ENCODE measurements around the gene PSMF1. TPM values are rescaled to one million over a fixed set of nuclear protein-coding genes. Genes with fewer than 3 reads are reported as not detected.

The PSMF1 gene, protein sequence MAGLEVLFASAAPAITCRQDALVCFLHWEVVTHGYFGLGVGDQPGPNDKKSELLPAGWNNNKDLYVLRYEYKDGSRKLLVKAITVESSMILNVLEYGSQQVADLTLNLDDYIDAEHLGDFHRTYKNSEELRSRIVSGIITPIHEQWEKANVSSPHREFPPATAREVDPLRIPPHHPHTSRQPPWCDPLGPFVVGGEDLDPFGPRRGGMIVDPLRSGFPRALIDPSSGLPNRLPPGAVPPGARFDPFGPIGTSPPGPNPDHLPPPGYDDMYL
- 130 TPM for total RNA-seq
- long read RNA-seq, full-length matches to known transcripts, result 168 of 202 reads
- long read RNA-seq, partial matches to known transcripts, result 11 of 202 reads
- long read RNA-seq, other reads (novel, unspliced or antisense), result 23 of 202 reads

DNA sequence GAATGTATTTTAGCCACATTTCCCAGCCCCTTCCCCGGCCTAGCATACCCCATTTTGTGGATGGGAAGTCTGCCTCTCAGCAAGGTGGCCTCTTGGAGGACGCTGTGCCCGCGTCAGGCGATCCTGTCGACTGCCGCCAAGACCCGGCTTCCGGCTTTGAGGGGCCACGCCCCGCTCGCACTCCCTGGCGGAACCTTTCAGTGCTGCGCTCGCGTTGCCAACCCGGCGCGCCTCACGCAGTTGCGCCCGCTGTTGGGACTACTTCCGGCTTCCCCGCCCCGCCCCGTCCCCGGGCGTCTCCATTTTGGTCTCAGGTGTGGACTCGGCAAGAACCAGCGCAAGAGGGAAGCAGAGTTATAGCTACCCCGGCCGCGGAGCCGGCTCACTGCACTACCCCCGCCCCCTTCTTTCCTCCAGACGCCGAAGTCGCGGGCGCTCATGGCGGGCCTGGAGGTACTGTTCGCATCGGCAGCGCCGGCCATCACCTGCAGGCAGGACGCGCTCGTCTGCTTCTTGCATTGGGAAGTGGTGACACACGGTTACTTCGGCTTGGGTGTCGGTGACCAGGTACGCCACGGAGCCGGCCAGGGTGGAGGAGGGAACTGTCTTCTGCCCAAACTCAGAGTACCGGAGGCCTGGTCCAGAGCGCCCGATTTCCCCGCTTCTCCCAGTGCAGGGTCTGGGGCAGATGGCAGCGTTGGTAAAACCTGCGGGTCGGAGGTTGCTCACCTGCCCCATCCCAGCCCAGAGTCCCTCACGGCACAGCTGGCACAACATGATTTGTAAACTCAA is at the start of gene PSMF1:
Gene PSMF1, plus strand, starts transcription at position 267 of the 792 bp plus-strand sequence. Its CDS starts 172 bp downstream, at position 439.
- ATAC-seq (peak; percentile 98), DNase-seq (peak; percentile 98)
- intact Hi-C loops (cut with micrococcal nuclease), result no loop called here

DNA sequence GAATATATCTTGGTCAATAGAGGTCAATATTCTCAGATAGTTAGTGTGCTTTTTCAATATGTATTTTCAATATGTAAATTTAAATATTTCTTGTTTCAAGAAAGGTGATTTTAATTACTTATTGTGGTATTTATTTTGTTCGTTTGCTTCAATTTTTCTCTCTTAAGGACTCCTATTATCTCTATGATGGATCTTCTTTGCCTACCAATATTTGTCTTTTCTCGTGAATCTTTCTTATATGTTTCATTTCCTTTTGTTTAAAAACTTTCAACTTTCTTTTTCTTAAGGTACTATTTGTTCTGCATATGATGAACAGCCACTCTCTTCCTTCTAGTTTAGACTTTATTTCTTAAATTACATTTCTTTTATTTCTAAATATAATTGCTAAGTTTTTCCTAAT is 46.1 kb upstream of the PSMF1 start:
- no peak for DNase-seq
- no peak for ATAC-seq
- intact Hi-C loops (cut with micrococcal nuclease), result no loop called here

DNA sequence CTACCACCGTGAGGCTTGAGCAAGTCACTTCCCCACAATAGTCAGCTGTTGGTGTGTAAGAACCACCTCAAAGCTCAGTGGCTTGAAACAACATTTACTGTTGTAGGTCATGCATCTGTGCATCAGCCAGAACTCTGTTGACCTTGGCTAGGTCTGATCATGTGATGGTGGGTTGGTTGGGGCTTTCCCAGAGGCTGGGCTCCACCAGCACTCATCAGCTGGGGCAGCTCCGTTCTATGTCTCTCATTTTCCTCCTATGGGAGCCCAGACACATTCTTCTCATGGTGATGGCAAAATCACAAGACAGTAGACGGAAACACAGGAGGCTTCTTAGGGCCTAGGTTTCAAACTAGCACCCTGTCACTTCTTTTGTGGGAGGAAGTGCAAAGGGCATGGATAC is 42.8 kb upstream of the PSMF1 start:
- ATAC-seq (no peak), DNase-seq (no peak)
- intact Hi-C loops (cut with micrococcal nuclease), result no loop called here

DNA sequence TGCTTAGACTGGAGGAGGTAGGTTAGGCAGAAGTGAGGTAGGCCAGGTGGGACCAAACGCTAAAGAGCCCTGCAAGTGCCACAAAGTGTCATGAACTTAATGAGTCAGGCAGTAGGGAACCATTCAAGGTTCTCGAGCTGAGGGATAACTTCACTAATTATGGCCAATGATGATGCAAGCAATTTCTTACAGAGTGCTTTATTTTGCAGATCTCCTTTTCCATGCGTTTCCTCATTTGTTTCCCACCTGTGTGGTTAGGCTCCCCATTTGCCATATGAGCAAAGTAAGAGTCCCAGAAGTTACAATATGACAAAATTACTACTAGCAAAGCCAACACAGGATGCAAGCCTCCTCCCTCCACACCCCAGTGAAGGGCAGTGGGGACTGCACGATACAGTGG is 36.5 kb upstream of the PSMF1 start:
- ATAC-seq, result no peak
- DNase-seq, result no peak
- intact Hi-C loops (cut with micrococcal nuclease), result no loop called here

DNA sequence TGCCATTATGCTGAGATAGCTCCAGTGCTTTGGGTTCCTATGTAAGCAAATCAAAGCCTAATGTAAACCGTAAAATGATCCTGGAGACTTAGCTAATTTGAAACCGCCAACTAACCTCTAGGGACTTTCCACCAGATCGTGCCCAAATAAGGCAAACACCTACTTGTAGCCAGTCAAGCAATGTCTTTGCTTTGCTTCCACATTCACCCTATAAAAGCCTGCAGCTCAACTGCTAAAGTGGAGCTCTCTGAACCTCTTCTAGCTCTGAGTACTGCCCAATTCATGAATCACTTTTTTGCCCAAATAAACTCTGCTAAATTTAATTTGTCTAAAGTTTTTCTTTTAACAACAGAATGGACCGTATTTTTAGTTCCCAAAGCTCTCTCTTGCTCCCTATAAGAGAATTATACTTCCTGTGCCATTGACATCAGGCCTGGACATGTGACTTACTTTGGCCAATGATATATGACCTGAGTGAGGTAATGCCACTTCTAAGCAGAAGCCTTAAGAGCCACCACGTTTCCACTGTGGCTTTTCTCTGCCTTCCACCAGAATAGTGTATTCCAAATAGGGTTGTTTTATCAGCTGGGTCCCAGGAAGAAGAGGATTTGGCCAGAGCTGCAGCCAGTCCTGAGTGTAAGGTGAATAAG is 34.8 kb upstream of the PSMF1 start:
- intact Hi-C loops (cut with micrococcal nuclease), result no loop called here
- DNase-seq, result no peak
- ATAC-seq, result no peak

DNA sequence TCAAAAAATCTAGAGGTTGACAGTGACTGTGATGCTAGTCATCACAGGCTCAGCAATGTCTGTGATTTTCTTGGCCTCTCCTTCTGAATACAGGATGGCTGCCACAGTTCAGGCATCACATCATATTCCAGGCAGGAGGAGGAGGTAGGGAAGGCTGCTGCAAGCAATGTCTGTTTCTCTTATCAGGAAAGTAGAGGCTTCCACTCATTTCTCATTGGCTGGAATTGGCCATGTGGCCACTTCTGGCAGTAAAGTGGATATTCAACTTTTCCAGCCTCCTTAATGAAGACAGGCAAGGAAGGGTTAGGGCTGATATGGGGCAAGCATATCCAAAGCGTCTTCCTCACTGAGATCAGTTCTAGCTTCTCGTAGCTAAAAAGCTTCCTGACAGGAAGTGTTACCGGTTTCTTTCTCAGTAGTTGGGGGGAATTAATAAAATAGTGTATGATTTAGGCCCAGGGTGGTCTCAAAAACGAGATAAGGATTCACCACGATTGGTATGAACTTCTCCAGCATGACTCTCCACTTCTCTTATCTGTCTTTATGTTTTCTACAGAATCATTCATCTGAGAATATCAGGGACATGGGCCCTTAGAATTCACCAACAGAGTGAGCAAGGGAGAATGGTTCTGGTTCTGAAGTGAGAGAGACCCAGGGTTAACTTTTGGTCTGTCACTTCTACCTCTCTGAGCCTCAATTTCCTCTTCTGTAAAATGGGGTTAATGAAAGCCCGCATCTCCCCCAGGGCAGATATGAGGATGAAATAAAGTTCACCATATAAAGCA is 32.7 kb upstream of the PSMF1 start:
- no peak for DNase-seq
- intact Hi-C loops (cut with micrococcal nuclease), result no loop called here
- ATAC-seq, result no peak

DNA sequence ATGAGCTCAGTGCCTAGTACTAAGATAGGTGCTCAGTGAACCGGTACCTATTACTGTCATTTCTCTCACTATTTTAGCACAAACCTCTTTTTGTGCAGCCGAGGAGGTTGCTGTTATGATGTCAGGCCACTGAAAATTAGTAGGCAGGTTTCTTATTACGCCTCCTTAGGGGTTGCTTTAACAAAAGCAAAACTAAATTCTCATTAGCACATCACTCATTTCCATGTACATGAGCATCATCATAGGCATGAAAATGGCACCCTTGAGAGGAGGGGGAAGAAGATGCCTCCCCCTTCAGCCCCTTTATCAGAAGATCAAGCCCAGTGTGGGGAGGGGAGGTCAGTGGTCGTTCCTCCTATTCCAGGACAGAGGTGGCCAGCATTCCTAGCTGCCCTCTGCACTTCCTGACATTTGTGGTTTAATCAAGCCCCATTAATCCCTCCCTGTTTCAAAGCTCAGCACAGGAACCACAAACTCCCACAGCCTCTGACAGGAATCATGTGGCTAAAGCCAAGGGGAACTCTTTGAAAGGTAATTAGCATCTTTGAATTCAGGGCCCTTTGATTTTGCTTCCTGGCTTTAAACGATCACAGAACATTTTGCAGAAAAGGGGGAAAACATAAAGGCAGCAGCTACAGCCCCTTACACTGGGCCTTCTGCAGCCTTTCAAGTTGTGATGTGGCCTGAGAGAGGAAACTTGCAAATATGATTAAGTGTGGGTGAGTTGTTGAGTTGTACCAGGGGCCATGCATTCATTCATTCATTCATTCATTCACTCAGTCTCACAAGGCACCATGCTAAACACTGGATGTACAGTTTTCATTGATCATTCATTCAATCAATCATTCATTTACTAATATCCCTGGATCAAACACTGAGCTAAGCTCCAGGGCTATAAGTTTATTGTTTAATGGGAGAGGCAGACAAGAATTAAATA is 31.9 kb upstream of the PSMF1 start:
- ATAC-seq (no peak), DNase-seq (no peak)
- intact Hi-C loops (cut with micrococcal nuclease), result no loop called here

DNA sequence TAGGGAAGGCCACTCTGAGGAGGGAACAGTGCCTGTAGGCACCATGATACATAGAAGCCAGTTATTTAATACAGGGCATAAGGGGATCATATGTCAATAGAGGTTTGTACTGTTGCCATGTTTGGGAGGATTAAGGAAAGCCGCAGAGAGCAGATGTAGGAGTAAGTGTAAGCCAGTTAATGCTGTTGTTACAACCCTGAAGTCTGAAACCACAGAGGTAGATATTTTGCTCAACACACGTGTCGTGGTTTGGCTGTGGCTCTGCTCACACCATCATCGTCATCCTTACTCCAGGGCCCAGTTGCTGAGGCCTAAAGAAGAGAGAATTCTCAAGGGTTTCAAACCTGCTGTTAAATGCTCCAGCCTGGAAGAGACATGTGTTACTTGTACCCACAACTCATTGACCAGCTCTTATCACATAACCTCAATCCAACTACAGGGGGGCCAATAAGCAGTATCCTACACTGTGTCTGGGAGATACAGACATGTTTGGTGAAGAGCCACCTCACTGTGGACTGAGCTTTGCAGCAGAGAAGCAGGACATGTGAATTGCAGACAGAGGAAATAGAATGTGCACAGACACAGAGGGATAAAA is 31.0 kb upstream of the PSMF1 start:
- intact Hi-C loops (cut with micrococcal nuclease), result no loop called here
- DNase-seq (no peak), ATAC-seq (no peak)

DNA sequence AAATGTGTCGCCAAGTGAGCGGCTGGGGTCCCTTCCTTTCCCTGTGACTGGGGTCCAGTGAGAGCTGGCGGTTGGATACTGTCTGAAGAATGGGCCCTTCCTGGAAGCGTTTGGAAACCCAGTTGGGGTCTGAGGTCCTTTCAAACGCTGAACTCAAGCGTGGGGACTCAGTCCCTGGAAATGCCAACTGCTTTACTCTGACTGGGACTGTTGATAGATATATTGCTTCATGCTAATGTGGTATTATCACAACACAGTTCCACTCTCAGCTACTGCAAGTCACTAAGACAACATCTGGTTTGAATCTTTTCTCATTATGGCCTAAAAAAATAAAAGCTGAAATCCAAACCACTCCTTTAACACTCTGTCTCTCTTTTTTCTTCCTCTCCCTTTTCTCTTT is 23.7 kb upstream of the PSMF1 start:
- intact Hi-C loops (cut with micrococcal nuclease), result no loop called here
- DNase-seq, result no peak
- no peak for ATAC-seq

DNA sequence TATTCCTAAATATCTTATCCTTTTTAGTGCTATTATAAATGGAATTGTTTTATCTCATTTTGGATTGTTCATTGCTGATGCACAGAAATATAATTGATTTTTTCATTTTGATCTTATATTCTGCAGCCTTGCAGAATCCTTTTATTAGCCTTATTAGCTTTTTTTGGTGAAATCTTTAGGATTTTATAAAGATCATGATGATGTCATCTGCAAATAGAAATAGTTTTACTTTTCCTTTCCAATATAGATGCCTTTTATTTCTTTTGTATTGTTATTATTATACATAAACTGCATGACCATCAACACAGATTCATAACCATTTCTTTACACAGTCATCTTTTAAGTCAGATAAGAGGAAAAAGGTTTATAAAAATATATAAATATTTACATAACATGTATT is 16.9 kb upstream of the PSMF1 start:
- ATAC-seq, result no peak
- intact Hi-C loops (cut with micrococcal nuclease), result no loop called here
- no peak for DNase-seq

DNA sequence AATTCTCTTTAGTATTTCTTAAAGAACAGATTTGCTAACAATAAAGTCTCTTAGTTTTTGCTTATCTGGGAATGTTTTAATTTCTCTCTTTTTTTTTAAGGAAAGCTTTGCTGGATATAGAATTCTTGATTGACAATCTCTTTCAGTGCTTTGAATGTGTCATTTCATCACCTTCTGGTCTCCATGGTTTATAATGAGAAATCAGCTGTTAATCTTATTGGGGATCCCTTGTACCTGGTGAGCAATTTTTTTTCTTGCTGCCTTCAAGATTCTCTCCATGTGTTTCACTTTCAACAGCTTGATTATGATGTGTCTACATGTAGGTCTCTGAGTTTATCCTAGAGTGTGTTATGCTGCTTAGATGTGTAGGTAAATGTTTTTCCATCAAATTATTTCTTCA is 16.4 kb upstream of the PSMF1 start:
- DNase-seq (no peak), ATAC-seq (no peak)
- intact Hi-C loops (cut with micrococcal nuclease), result no loop called here

DNA sequence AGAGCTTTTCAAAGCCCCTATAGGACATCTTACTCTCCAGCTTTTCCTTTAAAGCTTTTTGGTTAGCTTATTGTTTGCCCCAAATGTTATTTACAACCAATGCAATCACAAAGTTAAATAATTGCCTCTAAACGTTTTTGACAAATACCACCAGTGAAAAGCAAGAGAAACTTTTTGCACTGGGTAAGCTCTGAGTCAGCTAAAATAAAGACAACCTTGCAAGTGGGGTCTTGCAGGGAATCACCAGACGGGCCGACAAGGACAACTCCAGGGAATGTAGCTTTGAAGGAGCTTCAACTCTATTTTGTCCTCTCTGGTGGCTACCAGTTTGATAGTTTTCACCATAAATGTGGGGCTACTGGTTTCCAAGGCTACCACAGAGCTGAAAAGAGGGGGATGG is 14.7 kb upstream of the PSMF1 start:
- no peak for DNase-seq
- intact Hi-C loops (cut with micrococcal nuclease), result no loop called here
- no peak for ATAC-seq

DNA sequence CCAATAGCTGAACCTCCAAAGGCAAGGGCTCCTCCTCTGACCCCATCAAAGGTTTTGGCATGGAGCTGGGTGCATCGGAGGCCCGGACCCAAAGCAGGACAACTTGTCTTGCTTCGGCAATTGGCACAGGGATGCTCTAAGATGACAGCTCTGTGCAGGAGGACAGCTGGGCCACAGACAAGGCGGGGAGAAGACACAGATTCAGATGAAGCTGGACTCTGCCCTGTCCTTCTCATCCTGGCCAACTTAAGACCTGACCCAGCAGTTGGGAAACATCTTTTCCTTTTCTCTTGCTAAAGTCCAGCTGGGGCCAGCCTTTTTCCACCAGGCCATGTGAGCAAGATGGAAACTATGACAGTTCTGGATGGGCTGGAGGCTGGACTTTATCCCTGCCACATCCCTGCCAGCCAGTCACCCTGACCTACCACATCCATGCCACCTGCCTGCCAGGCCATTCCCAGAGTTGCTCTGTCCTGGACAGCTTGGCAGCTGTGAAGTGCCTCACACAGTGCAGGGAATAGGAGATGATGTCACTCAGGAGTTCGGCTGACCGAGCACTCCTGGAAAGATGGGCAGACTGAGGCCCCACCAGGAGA is 12.7 kb upstream of the PSMF1 start:
- ATAC-seq (no peak), DNase-seq (no peak)
- intact Hi-C loops (cut with micrococcal nuclease), result no loop called here

DNA sequence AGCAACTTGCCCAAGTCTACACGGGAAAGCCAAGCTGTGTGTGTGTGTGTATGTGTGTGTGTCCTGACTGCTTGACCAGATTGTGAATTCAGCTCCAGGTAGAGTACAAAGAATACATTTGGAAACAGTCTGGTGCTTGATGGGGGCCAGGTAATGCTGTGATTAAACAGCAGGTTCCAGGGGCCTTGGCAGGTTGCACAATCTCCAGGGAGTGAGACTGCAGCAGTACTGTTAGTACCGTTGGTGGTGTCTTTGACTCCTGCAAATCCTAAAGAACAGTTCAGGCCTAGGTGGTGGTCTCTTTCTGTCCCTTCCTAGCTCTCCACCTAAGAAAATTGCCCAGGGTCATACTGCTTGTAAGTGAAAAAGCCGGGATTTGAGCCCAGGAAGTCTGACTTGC is 11.2 kb upstream of the PSMF1 start:
- ATAC-seq (no peak), DNase-seq (no peak)
- intact Hi-C loops (cut with micrococcal nuclease), result no loop called here

DNA sequence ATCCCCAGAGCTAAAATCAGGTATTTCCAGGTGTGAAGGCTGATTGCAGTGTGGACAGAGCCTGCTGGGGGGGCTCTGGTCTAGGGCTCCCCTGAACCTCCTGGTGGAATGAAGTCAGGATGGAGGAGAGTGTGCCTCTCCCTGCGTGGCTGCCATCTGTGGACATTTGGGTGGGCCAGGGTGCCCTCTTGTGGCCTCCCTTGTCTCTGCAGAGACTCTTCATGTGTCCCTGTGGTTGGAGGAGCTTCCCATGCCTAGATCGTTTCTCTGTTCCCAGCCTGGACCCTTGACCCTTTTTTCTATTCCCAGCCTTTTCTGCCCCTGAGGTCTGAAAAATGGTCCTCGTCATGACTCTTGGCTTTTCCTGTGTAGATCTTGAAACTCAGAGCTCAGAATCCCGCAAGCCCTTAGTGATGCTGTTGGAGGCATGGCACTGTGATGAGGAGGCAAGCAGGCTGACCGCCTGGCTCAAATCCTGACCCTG is 9.9 kb upstream of the PSMF1 start:
- DNase-seq (peak; percentile 71), ATAC-seq (peak; percentile 72)
- intact Hi-C loops (cut with micrococcal nuclease), result no loop called here

DNA sequence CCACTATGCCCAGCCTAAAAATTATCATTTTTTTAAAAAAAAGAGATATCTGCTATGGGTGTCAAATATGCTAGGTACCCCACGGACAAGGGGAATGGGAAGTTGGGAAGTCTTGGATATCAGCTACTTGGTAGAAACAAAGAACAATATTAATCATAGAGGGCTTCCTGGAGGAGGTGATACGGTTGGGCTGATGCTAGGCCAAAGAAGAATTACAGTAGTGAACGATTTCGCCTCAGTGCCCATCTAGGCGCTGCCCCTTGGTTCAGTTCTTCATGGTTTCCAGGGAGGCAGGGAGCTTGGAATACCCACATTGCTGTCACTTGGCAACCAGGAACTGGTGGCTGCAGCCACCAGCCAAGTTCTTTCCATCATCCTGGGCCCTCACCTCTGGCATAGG is 5.5 kb upstream of the PSMF1 start:
- DNase-seq (no peak), ATAC-seq (no peak)
- intact Hi-C loops (cut with micrococcal nuclease), result no loop called here

DNA sequence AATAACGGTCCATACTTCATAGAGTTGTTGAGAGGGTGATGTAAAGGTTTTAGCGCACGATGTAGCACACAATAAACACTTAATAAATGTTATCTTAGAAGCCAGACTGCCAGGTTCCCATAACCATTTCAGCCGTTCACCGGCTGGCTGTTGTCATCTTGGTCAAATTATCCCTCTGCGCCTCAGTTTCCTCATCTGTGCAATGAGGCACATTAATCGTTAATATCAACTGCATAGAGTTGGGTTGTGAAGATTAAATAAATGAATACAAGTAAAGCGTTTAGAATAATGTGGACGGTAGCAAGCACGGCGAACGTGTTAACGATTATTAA is 432 bp upstream of the PSMF1 start:
- ATAC-seq (no peak), DNase-seq (no peak)
- intact Hi-C loops (cut with micrococcal nuclease), result no loop called here

DNA sequence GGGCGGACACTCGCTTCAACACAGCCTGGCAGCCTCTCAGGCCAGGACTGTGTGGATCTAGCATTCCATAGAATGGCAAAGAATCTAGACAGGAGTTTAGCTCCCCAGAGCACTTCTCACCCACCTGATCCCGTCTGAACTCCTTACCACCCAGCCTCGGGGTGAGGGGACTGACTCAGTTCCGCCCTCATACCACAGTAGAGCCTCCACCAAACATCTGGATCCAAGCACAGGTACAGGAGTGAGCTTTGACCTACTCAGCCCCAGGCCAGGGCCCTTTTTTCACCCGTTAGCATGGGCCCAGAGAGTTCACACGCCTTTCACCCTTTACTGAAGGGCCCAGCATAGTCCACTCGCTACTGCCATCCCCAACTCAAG is 715 bp downstream of the PSMF1 start:
- intact Hi-C loops (cut with micrococcal nuclease), result no loop called here

More for the DNA sequence above, 715 bp downstream of the PSMF1 start:
- no peak for DNase-seq
- peak; percentile 4 for ATAC-seq

Data from left ventricle myocardium superior (tissue), 1 donor.